GM23248 (cell line): Measurements from ENCODE around the gene GABRG3. TPM values are rescaled to one million over a fixed set of nuclear protein-coding genes. Genes with fewer than 3 reads are reported as not detected.

ENCODE experiments used
- DNase-seq: peaks from one replicate; pipeline ENCODE4 v3.0.0-alpha.2; 2015
- H2AFZ ChIP-seq: fragments of 200-600 bp; sonication (generic); 2 replicates; pipeline ENCODE4 v1.6.1; 2016; ENCODE audit warnings: antibody characterized with exemption
- H3F3A ChIP-seq: fragments of 200-600 bp; sonication (generic); 2 replicates; pipeline ENCODE4 v1.6.1; 2016; ENCODE audit warnings: mild to moderate bottlenecking, antibody characterized with exemption, mixed run types; ENCODE audit not compliant: insufficient read depth
- H3K27ac ChIP-seq: fragments of 200-600 bp; sonication (generic); 2 replicates; pipeline ENCODE4 v1.5.1; 2016; ENCODE audit warnings: mild to moderate bottlenecking
- H3K27me3 ChIP-seq: fragments of 200-600 bp; sonication (generic); replicated peaks from 2 replicates; pipeline ENCODE4 v1.6.1; 2016; ENCODE audit warnings: mild to moderate bottlenecking; ENCODE audit not compliant: insufficient read depth
- H3K36me3 ChIP-seq: fragments of 200-600 bp; sonication (generic); 2 replicates; pipeline ENCODE4 v1.6.1; 2016; ENCODE audit warnings: low read depth, mild to moderate bottlenecking
- H3K4me1 ChIP-seq: fragments of 200-600 bp; sonication (generic); 2 replicates; pipeline ENCODE4 v1.6.1; 2016; ENCODE audit warnings: mild to moderate bottlenecking; ENCODE audit not compliant: insufficient read depth
- H3K4me2 ChIP-seq: fragments of 200-600 bp; sonication (generic); one replicate; pipeline ENCODE4 v1.6.1; 2016; ENCODE audit warnings: mild to moderate bottlenecking; ENCODE audit not compliant: unreplicated experiment
- H3K4me3 ChIP-seq: fragments of 200-600 bp; sonication (generic); 2 replicates; pipeline ENCODE4 v1.5.1; 2016; ENCODE audit warnings: mild to moderate bottlenecking
- H3K79me2 ChIP-seq: fragments of 200-600 bp; sonication (generic); 2 replicates; pipeline ENCODE4 v1.6.1; 2016; ENCODE audit warnings: mild to moderate bottlenecking; ENCODE audit not compliant: insufficient read depth
- H3K9ac ChIP-seq: fragments of 200-600 bp; sonication (generic); 2 replicates; pipeline ENCODE4 v1.6.1; 2016; ENCODE audit warnings: mild to moderate bottlenecking
- H3K9me2 ChIP-seq: fragments of 200-600 bp; sonication (generic); 2 replicates; pipeline ENCODE4 v1.6.1; 2016; ENCODE audit warnings: mixed run types, mild to moderate bottlenecking, moderate library complexity; ENCODE audit not compliant: insufficient read depth
- H3K9me3 ChIP-seq: fragments of 200-600 bp; sonication (generic); one replicate; pipeline ENCODE4 v1.6.1; 2017; ENCODE audit warnings: low read depth
- H4K20me1 ChIP-seq: fragments of 200-600 bp; sonication (generic); 2 replicates; pipeline ENCODE4 v1.6.0; 2016; ENCODE audit not compliant: insufficient read depth
- EZH2 ChIP-seq: fragments of 200-600 bp; sonication (generic); IDR thresholded peaks from 2 replicates; pipeline ENCODE4 v1.6.1; 2018; ENCODE audit warnings: antibody characterized with exemption, mild to moderate bottlenecking; ENCODE audit not compliant: insufficient read depth, poor library complexity, severe bottlenecking
- EZH2phosphoT487 ChIP-seq: fragments of 200-600 bp; sonication (generic); IDR thresholded peaks from 2 replicates; pipeline ENCODE4 v1.6.1; 2018; ENCODE audit warnings: antibody characterized with exemption, moderate library complexity, mild to moderate bottlenecking, low read depth; ENCODE audit not compliant: insufficient read depth
- WGBS, 2 experiments: methylation state at CpG; one replicate each; pipeline ENCODE4 v1.1.6; 2015 to 2017; ENCODE audit warnings: low lambda C conversion rate in 2 of 2, low coverage in 1 of 2; ENCODE audit errors: missing lambda C conversion rate in 2 of 2; 5-methylcytosine and 5-hydroxymethylcytosine counted together
- in situ Hi-C: fragments of 300-500 bp; cut with MboI; formaldehyde crosslinking; loops from 2 replicates; pipeline ENCODE4 v1.15.0; 2020
- polyA plus RNA-seq: library from polyadenylated mRNA; unstranded; fragments of >200 nt; fragmentation: Nextera tagmentation; extraction: Ambion mirVana; gene quantifications from 2 replicates; pipeline ENCODE4 v1.2.1, GENCODE V29; 2016
- total RNA-seq: library from RNA; depleted of rRNA; stranded (reverse); fragments of >200 nt; shearing (Covaris generic); gene quantifications from 2 replicates; pipeline ENCODE4 v1.2.3, GENCODE V29; 2014

The GABRG3 gene
- total and polyA plus RNA-seq, 2 experiments from 2014 or later, result not detected

GRCh38 chr15:27383726-27384125 lies 412.7 kb downstream of the GABRG3 start:
- no peak overlapping the region for H2AFZ ChIP-seq
- no peak for TF ChIP-seq EZH2phosphoT487
- TF ChIP-seq EZH2, result no peak
- 11 to 12% methylated on average over 4 of the region's 4 CpGs for WGBS, 2 experiments

GRCh38 chr15:27392163-27392562 lies 421.2 kb downstream of the GABRG3 start:
- H3K4me3 ChIP-seq, result no peak overlapping the region
- in situ Hi-C loops, result no loop called here
- no peak for DNase-seq
- WGBS, 2 experiments, result 29 to 33% methylated on average over 3 of the region's 3 CpGs
- no peaks in the 10 kb centered on the region for H3K79me2 ChIP-seq
- no peak for TF ChIP-seq EZH2
- TF ChIP-seq EZH2phosphoT487, result no peak
- no peak overlapping the region for H2AFZ ChIP-seq
- H3K9ac ChIP-seq, result no peak overlapping the region
- no peaks in the 10 kb centered on the region for H3F3A ChIP-seq
- H3K27ac ChIP-seq, result no peak overlapping the region
- H4K20me1 ChIP-seq, result no peaks in the 10 kb centered on the region
- no peaks in the 10 kb centered on the region for H3K36me3 ChIP-seq
- H3K9me2 ChIP-seq, result no peaks in the 10 kb centered on the region
- H3K27me3 ChIP-seq, result no peaks in the 10 kb centered on the region
- no peaks in the 10 kb centered on the region for H3K4me1 ChIP-seq
- H3K4me2 ChIP-seq, result no peak overlapping the region
- H3K9me3 ChIP-seq, result no peaks in the 10 kb centered on the region

More at GRCh38 chr15:27383726-27384125, 412.7 kb downstream of the GABRG3 start:
- Histone ChIP-seq H3K9me2 (no peaks in the 10 kb centered on the region), H3K79me2 (no peaks in the 10 kb centered on the region), H3K4me3 (no peak overlapping the region), H4K20me1 (no peaks in the 10 kb centered on the region), H3K9me3 (no peaks in the 10 kb centered on the region), H3K27ac (no peak overlapping the region), H3K4me1 (no peaks in the 10 kb centered on the region), H3K27me3 (0 out of 2 replicates have a peak, but pooled peaks cover 2% of the 10 kb centered on the region), H3K9ac (no peak overlapping the region), H3K4me2 (no peak overlapping the region), H3K36me3 (no peaks in the 10 kb centered on the region), H3F3A (no peaks in the 10 kb centered on the region)
- DNase-seq, result no peak
- in situ Hi-C loops, result no loop called here

- H3K9me2 ChIP-seq, result no peaks in the 10 kb centered on the region
- H3K27ac ChIP-seq, result no peak overlapping the region
- H3K27me3 ChIP-seq, result no peaks in the 10 kb centered on the region
- H3K9ac ChIP-seq, result no peak overlapping the region
- H4K20me1 ChIP-seq, result no peaks in the 10 kb centered on the region
- H2AFZ ChIP-seq, result no peak overlapping the region
- no peak overlapping the region for H3K4me3 ChIP-seq
- TF ChIP-seq EZH2phosphoT487, result no peak
- no peak for TF ChIP-seq EZH2
- no peaks in the 10 kb centered on the region for H3K79me2 ChIP-seq
- DNase-seq, result no peak
- no peaks in the 10 kb centered on the region for H3K9me3 ChIP-seq
- H3K36me3 ChIP-seq, result no peaks in the 10 kb centered on the region
- no peak overlapping the region for H3K4me2 ChIP-seq
- H3K4me1 ChIP-seq, result no peaks in the 10 kb centered on the region
- WGBS, 2 experiments, result 42 to 50% methylated on average over 2 of the region's 2 CpGs
- H3F3A ChIP-seq, result no peaks in the 10 kb centered on the region
- in situ Hi-C loops, result no loop called here
These were observed 425.5 kb downstream of the GABRG3 start for GRCh38 chr15:27396521-27396920.

GRCh38 chr15:27396996-27397395 lies 426.0 kb downstream of the GABRG3 start:
- Histone ChIP-seq H3K9me2 (no peaks in the 10 kb centered on the region), H3K36me3 (no peaks in the 10 kb centered on the region), H3K9me3 (no peaks in the 10 kb centered on the region), H3K79me2 (no peaks in the 10 kb centered on the region), H3F3A (no peaks in the 10 kb centered on the region), H3K4me3 (no peak overlapping the region), H3K4me2 (no peak overlapping the region), H4K20me1 (no peaks in the 10 kb centered on the region), H2AFZ (no peak overlapping the region), H3K27me3 (no peaks in the 10 kb centered on the region), H3K9ac (no peak overlapping the region), H3K27ac (no peak overlapping the region), H3K4me1 (no peaks in the 10 kb centered on the region)
- TF ChIP-seq EZH2phosphoT487, result no peak
- TF ChIP-seq EZH2, result no peak
- WGBS, 2 experiments, result 42 to 43% methylated on average over 6 of the region's 6 CpGs
- no peak for DNase-seq
- in situ Hi-C loops, result no loop called here

GRCh38 chr15:27398631-27399161 lies 427.7 kb downstream of the GABRG3 start:
- Histone ChIP-seq H3K4me2 (no peak overlapping the region), H3K9ac (no peak overlapping the region), H3K9me3 (no peaks in the 10 kb centered on the region), H3K79me2 (no peaks in the 10 kb centered on the region), H4K20me1 (no peaks in the 10 kb centered on the region), H3K27ac (no peak overlapping the region), H3K36me3 (no peaks in the 10 kb centered on the region), H3K9me2 (no peaks in the 10 kb centered on the region), H3K4me3 (no peak overlapping the region), H3K27me3 (no peaks in the 10 kb centered on the region), H3F3A (no peaks in the 10 kb centered on the region), H2AFZ (no peak overlapping the region), H3K4me1 (no peaks in the 10 kb centered on the region)
- DNase-seq, result no peak
- in situ Hi-C loops, result no loop called here
- WGBS, 2 experiments, result 49 to 51% methylated on average over 8 of the region's 8 CpGs
- TF ChIP-seq EZH2phosphoT487, result no peak
- TF ChIP-seq EZH2, result no peak
